ENCODE measurements around the gene METTL25B. TPM values are rescaled to one million over a fixed set of nuclear protein-coding genes. Genes with fewer than 3 reads are reported as not detected.

METTL25B gene
- polyA plus RNA-seq, 1 donor from 2014 or later, result 13.1 TPM

DNA sequence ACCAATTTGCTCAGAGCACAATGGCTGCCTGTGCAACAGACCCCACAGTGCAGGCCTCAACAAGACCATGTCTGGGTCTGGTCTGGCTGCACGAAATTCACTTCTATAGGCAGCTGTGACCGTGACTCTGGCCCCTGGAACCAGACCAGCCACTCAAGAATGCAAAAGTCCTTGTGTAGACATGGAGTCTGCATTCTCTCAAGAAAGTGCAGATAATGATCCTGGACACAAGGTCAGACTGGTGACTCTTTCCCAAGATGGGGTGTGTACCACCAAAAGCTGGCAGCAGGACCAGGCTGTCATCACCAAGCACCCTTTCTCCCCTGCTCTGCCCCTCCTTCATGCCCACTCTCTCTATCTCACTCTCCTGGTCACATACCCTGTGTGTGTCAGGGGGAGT, 7.1 kb upstream of the METTL25B start:
- Histone ChIP-seq H3K36me3 (ENCODE audit: insufficient read depth, low read length) (peaks cover 9% of the 10 kb centered on the region), H2AFZ (ENCODE audit: low read depth, low read length) (no peak overlapping the region), H3F3A (ENCODE audit: insufficient read depth, low read length, poor library complexity, severe bottlenecking) (no peaks in the 10 kb centered on the region), H3K27me3 (ENCODE audit: insufficient read depth, low read depth, low read length) (no peaks in the 10 kb centered on the region), H3K9me3 (ENCODE audit: low read length) (no peaks in the 10 kb centered on the region), H3K27ac (ENCODE audit: low read length) (no peak overlapping the region), H3K4me3 (ENCODE audit: low read length) (no peak overlapping the region), H3K79me2 (replicated peaks; ENCODE audit: insufficient read depth, low read length) (peaks cover 19% of the 10 kb centered on the region), H3K4me2 (ENCODE audit: low read length) (no peak overlapping the region), H4K20me1 (ENCODE audit: insufficient read depth) (peaks cover 3% of the 10 kb centered on the region), H3K9ac (ENCODE audit: low read length) (no peak overlapping the region), H3K9me2 (ENCODE audit: insufficient read depth, low read length) (no peaks in the 10 kb centered on the region)
- TF ChIP-seq EZH2 (IDR thresholded peaks at IDR 0.05; ENCODE audit: borderline replicate concordance, insufficient read depth, low read length, poor library complexity, severe bottlenecking) (no peak), RAD21 (conservative IDR thresholded peaks at IDR 0.05) (no peak), TAF1 (IDR thresholded peaks at IDR 0.05; ENCODE audit: low read depth) (no peak), SMC3 (conservative IDR thresholded peaks at IDR 0.05; ENCODE audit: poor library complexity) (no peak), MXI1 (conservative IDR thresholded peaks at IDR 0.05; ENCODE audit: poor library complexity, severe bottlenecking) (no peak), POLR2AphosphoS5 (IDR thresholded peaks at IDR 0.05) (no peak), EP300 (conservative IDR thresholded peaks at IDR 0.05; ENCODE audit: poor library complexity, severe bottlenecking) (no peak)
- TF ChIP-seq, protein P1, sequence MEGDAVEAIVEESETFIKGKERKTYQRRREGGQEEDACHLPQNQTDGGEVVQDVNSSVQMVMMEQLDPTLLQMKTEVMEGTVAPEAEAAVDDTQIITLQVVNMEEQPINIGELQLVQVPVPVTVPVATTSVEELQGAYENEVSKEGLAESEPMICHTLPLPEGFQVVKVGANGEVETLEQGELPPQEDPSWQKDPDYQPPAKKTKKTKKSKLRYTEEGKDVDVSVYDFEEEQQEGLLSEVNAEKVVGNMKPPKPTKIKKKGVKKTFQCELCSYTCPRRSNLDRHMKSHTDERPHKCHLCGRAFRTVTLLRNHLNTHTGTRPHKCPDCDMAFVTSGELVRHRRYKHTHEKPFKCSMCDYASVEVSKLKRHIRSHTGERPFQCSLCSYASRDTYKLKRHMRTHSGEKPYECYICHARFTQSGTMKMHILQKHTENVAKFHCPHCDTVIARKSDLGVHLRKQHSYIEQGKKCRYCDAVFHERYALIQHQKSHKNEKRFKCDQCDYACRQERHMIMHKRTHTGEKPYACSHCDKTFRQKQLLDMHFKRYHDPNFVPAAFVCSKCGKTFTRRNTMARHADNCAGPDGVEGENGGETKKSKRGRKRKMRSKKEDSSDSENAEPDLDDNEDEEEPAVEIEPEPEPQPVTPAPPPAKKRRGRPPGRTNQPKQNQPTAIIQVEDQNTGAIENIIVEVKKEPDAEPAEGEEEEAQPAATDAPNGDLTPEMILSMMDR (IDR thresholded peaks at IDR 0.05; ENCODE audit: poor library complexity, severe bottlenecking), result no peak
- TF ChIP-seq, protein P2, sequence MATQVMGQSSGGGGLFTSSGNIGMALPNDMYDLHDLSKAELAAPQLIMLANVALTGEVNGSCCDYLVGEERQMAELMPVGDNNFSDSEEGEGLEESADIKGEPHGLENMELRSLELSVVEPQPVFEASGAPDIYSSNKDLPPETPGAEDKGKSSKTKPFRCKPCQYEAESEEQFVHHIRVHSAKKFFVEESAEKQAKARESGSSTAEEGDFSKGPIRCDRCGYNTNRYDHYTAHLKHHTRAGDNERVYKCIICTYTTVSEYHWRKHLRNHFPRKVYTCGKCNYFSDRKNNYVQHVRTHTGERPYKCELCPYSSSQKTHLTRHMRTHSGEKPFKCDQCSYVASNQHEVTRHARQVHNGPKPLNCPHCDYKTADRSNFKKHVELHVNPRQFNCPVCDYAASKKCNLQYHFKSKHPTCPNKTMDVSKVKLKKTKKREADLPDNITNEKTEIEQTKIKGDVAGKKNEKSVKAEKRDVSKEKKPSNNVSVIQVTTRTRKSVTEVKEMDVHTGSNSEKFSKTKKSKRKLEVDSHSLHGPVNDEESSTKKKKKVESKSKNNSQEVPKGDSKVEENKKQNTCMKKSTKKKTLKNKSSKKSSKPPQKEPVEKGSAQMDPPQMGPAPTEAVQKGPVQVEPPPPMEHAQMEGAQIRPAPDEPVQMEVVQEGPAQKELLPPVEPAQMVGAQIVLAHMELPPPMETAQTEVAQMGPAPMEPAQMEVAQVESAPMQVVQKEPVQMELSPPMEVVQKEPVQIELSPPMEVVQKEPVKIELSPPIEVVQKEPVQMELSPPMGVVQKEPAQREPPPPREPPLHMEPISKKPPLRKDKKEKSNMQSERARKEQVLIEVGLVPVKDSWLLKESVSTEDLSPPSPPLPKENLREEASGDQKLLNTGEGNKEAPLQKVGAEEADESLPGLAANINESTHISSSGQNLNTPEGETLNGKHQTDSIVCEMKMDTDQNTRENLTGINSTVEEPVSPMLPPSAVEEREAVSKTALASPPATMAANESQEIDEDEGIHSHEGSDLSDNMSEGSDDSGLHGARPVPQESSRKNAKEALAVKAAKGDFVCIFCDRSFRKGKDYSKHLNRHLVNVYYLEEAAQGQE (IDR thresholded peaks at IDR 0.05; ENCODE audit: borderline replicate concordance), result no peak

DNA sequence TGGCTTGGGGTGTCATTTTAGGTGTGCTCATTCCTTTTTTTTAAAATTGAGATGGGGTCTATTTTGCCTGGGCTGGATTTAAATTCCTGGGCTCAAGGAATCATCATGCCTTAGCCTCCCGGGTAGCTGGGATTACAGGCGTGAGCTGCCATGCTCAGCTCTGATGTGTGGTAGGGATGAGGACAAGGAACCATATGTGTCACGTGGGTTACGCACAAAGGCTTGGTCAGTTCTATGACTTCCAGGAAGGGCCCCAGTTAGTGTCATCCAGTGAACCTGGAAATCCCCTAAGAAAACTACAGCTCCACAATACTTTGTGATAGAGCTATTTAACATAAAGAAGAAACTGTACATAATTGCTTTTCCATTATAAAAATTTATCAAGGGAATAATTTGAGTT, 6.7 kb upstream of the METTL25B start:
- Histone ChIP-seq H3K4me3 (ENCODE audit: low read length) (no peak overlapping the region), H3K9me2 (ENCODE audit: insufficient read depth, low read length) (no peaks in the 10 kb centered on the region), H3K27ac (ENCODE audit: low read length) (no peak overlapping the region), H3K79me2 (replicated peaks; ENCODE audit: insufficient read depth, low read length) (peaks cover 23% of the 10 kb centered on the region), H3K27me3 (ENCODE audit: insufficient read depth, low read depth, low read length) (no peaks in the 10 kb centered on the region), H3K36me3 (ENCODE audit: insufficient read depth, low read length) (peaks cover 9% of the 10 kb centered on the region), H4K20me1 (ENCODE audit: insufficient read depth) (peaks cover 7% of the 10 kb centered on the region), H3K9me3 (ENCODE audit: low read length) (no peaks in the 10 kb centered on the region), H2AFZ (ENCODE audit: low read depth, low read length) (no peak overlapping the region), H3K9ac (ENCODE audit: low read length) (no peak overlapping the region), H3K4me2 (ENCODE audit: low read length) (no peak overlapping the region), H3F3A (ENCODE audit: insufficient read depth, low read length, poor library complexity, severe bottlenecking) (no peaks in the 10 kb centered on the region)
- TF ChIP-seq MXI1 (conservative IDR thresholded peaks at IDR 0.05; ENCODE audit: poor library complexity, severe bottlenecking) (no peak), EP300 (conservative IDR thresholded peaks at IDR 0.05; ENCODE audit: poor library complexity, severe bottlenecking) (no peak), POLR2AphosphoS5 (IDR thresholded peaks at IDR 0.05) (no peak), RAD21 (conservative IDR thresholded peaks at IDR 0.05) (no peak), EZH2 (IDR thresholded peaks at IDR 0.05; ENCODE audit: borderline replicate concordance, insufficient read depth, low read length, poor library complexity, severe bottlenecking) (no peak), TAF1 (IDR thresholded peaks at IDR 0.05; ENCODE audit: low read depth) (no peak), SMC3 (conservative IDR thresholded peaks at IDR 0.05; ENCODE audit: poor library complexity) (no peak)
- TF ChIP-seq, protein P1 (IDR thresholded peaks at IDR 0.05; ENCODE audit: poor library complexity, severe bottlenecking), result no peak
- TF ChIP-seq, protein P2 (IDR thresholded peaks at IDR 0.05; ENCODE audit: borderline replicate concordance), result no peak
